HG02852 (cell line): ENCODE results near the gene UGDH.
"Not testable (repeated sequence)": the region's sequence is repeated elsewhere in the genome, so short reads cannot be mapped to it uniquely, and the experiment has no call there.

ENCODE experiments used
- ATAC-seq: cut with Tn5 transposase; IDR thresholded peaks from one replicate; pipeline ENCODE4 v1.9.1; 2021; ENCODE audit warnings: mild to moderate bottlenecking, moderate library complexity; ENCODE audit not compliant: unreplicated experiment

The UGDH gene

GRCh38 chr4:39527296-39528060 is at the start of gene UGDH:
UGDH (minus strand) TSS chr4:39527439; CDS start chr4:39521512, 5,927 bp downstream.
- peak; percentile 96 for ATAC-seq

GRCh38 chr4:39574946-39575345 is 47.7 kb upstream of the UGDH start:
- no peak for ATAC-seq

GRCh38 chr4:39571504-39571903 is 44.3 kb upstream of the UGDH start:
- ATAC-seq = no peak

- ATAC-seq = no peak
Observed at GRCh38 chr4:39571054-39571453, 43.8 kb upstream of the UGDH start.

GRCh38 chr4:39569209-39569608 is 42.0 kb upstream of the UGDH start:
- peak; percentile 17 for ATAC-seq

- ATAC-seq = peak; percentile 66
Observed at GRCh38 chr4:39568805-39569204, 41.6 kb upstream of the UGDH start.

GRCh38 chr4:39565878-39566600 is 38.8 kb upstream of the UGDH start:
- ATAC-seq = no peak

- no peak for ATAC-seq
Observed at GRCh38 chr4:39563346-39563847, 36.2 kb upstream of the UGDH start.

- no peak for ATAC-seq
Observed at GRCh38 chr4:39562792-39563191, 35.6 kb upstream of the UGDH start.

- no peak for ATAC-seq
Observed at GRCh38 chr4:39559626-39560025, 32.4 kb upstream of the UGDH start.

- ATAC-seq = no peak
Observed at GRCh38 chr4:39555472-39555871, 28.2 kb upstream of the UGDH start.

- ATAC-seq = no peak
Observed at GRCh38 chr4:39548425-39549067, 21.3 kb upstream of the UGDH start.

- no peak for ATAC-seq
Observed at GRCh38 chr4:39544580-39545315, 17.5 kb upstream of the UGDH start.

GRCh38 chr4:39544080-39544479 is 16.8 kb upstream of the UGDH start:
- not testable (repeated sequence) for ATAC-seq

GRCh38 chr4:39543034-39543433 is 15.8 kb upstream of the UGDH start:
- no peak for ATAC-seq

GRCh38 chr4:39542611-39543012 is 15.4 kb upstream of the UGDH start:
- no peak for ATAC-seq

- ATAC-seq = no peak
Observed at GRCh38 chr4:39541987-39542610, 14.9 kb upstream of the UGDH start.

- ATAC-seq = no peak
Observed at GRCh38 chr4:39539089-39539611, 11.9 kb upstream of the UGDH start.

- no peak for ATAC-seq
Observed at GRCh38 chr4:39533541-39533940, 6.3 kb upstream of the UGDH start.

GRCh38 chr4:39532237-39532636 is 5.0 kb upstream of the UGDH start:
- ATAC-seq = not testable (repeated sequence)
